Lung (tissue), 12 donors: ENCODE results near the gene TRPC6. TPM values are rescaled to one million over a fixed set of nuclear protein-coding genes. Genes with fewer than 3 reads are reported as not detected.
A peak's percentile ranks its signal among the peaks of the same experiment; 100 is the strongest.

ENCODE experiments used
- ATAC-seq: fragments of 200-7000 bp; cut with Tn5 transposase; one replicate; pipeline ENCODE4 v1.9.1; 2020; ENCODE audit warnings: moderate number of reproducible peaks; ENCODE audit not compliant: insufficient read depth, low FRiP score
- DNase-seq, 3 donors: peaks; one replicate each; pipeline ENCODE4 v3.0.0-alpha.2; 2013 to 2017
- H3K27ac ChIP-seq, 2 donors: one replicate each; pipeline ENCODE4 v1.5.1; 2013; ENCODE audit warnings: mild to moderate bottlenecking in 2 of 2, moderate library complexity in 2 of 2, control low read depth in 1 of 2, inconsistent platforms in 1 of 2, low read depth in 1 of 2, low read length in 1 of 2
- H3K27me3 ChIP-seq, 3 donors: one replicate each; pipeline ENCODE4 v1.5.1; 2013; ENCODE audit warnings: low read length in 2 of 3; ENCODE audit not compliant: control insufficient read depth in 3 of 3, insufficient read depth in 3 of 3
- H3K36me3 ChIP-seq, 4 donors: one replicate each; pipeline ENCODE4 v1.5.1; 2013; ENCODE audit warnings: low read length in 4 of 4, mild to moderate bottlenecking in 1 of 4, moderate library complexity in 1 of 4; ENCODE audit not compliant: control insufficient read depth in 4 of 4, insufficient read depth in 4 of 4
- H3K4me1 ChIP-seq, 5 donors: one replicate each; pipeline ENCODE4 v1.5.1; 2013; ENCODE audit warnings: low read length in 5 of 5, mild to moderate bottlenecking in 2 of 5, moderate library complexity in 1 of 5; ENCODE audit not compliant: control insufficient read depth in 5 of 5, insufficient read depth in 5 of 5
- H3K4me3 ChIP-seq: one replicate; pipeline ENCODE4 v1.5.1; 2013; ENCODE audit warnings: mild to moderate bottlenecking, control low read depth, moderate library complexity
- H3K9ac ChIP-seq, 2 donors: one replicate each; pipeline ENCODE4 v1.5.1; 2013; ENCODE audit warnings: low read length in 2 of 2, control low read depth in 1 of 2; ENCODE audit not compliant: insufficient read depth in 1 of 2
- H3K9me3 ChIP-seq, 4 donors: one replicate each; pipeline ENCODE4 v1.5.1; 2013; ENCODE audit warnings: low read length in 3 of 4, mild to moderate bottlenecking in 1 of 4, moderate library complexity in 1 of 4; ENCODE audit not compliant: control insufficient read depth in 4 of 4, insufficient read depth in 3 of 4
- WGBS, 2 donors: extraction: QIAGEN DNeasy Blood & Tissue Kit; methylation state at CpG; one replicate each; pipeline ENCODE4 v1.1.7; 2013; 5-methylcytosine and 5-hydroxymethylcytosine counted together
- polyA plus RNA-seq, 2 donors: library from polyadenylated mRNA; stranded (reverse); fragments of 200-250 nt; gene quantifications; one replicate each; pipeline ENCODE4 v1.2.1, GENCODE V29; 2013
- total RNA-seq, 2 donors: library from RNA; depleted of rRNA in 1 of 2; stranded (reverse); fragments of >200 nt in 1 of 2; gene quantifications; one replicate each; pipeline ENCODE4 v1.2.1, GENCODE V29; 2014 to 2021
- TF ChIP-seq, protein P1 (sequence below): IDR thresholded peaks from 2 replicates; pipeline ENCODE4 v1.5.1; 2012; ENCODE audit warnings: mild to moderate bottlenecking; ENCODE audit errors: control extremely low read depth, extremely low read depth
- donor health status: control.
- donor health status: control.
- donor health status: Bipolar disorder and iron deficiency.
- donor health status: healthy.
- donor health status: DM: yes; HTN: yes; CAD: no.

TRPC6 gene
- total and polyA plus RNA-seq, 4 donors, result 3.3 to 66.5 (median 7.9) TPM

DNA sequence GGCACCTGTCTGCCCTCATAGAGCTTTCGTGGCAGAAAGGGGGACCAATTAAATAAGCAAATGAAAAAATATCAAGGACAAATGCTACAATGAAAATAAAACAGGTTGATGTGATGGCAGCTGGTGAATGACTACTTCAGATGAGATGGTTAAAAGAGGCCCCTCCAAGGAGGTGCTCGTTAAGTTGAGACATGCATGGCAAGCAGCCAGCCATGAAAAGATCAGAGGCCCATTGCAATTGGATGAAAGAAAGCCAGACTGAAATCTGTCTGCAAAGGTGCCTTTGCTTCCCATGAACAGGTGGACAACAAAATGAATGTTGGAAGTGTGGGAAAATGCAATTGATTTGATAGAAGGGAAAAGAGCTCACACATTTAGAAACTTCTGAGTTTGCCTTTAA, 848 bp upstream of the TRPC6 start:
- H3K27ac ChIP-seq, result no peak overlapping the region
- H3K4me1 ChIP-seq, result peaks cover 0 to 7% (median 0%) of the 10 kb centered on the region in 5 donors
- H3K36me3 ChIP-seq, result no peaks in the 10 kb centered on the region
- no peak overlapping the region for H3K9ac ChIP-seq
- TF ChIP-seq, protein P1, sequence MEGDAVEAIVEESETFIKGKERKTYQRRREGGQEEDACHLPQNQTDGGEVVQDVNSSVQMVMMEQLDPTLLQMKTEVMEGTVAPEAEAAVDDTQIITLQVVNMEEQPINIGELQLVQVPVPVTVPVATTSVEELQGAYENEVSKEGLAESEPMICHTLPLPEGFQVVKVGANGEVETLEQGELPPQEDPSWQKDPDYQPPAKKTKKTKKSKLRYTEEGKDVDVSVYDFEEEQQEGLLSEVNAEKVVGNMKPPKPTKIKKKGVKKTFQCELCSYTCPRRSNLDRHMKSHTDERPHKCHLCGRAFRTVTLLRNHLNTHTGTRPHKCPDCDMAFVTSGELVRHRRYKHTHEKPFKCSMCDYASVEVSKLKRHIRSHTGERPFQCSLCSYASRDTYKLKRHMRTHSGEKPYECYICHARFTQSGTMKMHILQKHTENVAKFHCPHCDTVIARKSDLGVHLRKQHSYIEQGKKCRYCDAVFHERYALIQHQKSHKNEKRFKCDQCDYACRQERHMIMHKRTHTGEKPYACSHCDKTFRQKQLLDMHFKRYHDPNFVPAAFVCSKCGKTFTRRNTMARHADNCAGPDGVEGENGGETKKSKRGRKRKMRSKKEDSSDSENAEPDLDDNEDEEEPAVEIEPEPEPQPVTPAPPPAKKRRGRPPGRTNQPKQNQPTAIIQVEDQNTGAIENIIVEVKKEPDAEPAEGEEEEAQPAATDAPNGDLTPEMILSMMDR, result no peak
- H3K27me3 ChIP-seq, result peaks cover 0 to 20% (median 0%) of the 10 kb centered on the region in 3 donors
- WGBS, 2 donors, result 53 to 60% methylated on average over 2 of the region's 2 CpGs
- DNase-seq (no peak), ATAC-seq (no peak)
- peaks cover 0 to 2% (median under 1%) of the 10 kb centered on the region in 4 donors for H3K9me3 ChIP-seq
- H3K4me3 ChIP-seq, result no peak overlapping the region

DNA sequence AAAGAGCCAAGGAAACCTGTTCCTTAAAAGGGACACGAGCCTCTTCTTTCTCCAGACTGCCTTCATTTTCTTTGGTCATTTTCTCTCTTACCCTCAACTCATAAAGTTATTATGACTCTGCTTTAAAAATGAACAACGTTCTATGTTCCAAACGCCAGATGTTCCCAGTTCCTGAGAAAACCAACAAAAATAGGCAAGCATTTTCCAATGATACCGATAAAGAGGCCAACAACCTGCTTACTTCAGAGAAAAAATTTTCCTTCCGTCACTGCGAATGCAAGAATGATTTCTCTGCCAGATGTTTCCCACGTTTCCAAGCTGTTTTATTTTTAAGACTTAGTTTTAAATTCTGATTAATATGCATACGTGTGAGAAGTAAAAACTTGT, 315 bp upstream of the TRPC6 start:
- H3K27ac ChIP-seq, result no peak overlapping the region
- H3K9ac ChIP-seq, result peak overlapping the region; percentile 74 to 80
- 40 to 41% methylated on average over 8 of the region's 8 CpGs for WGBS, 2 donors
- no peak for ATAC-seq
- H3K4me1 ChIP-seq, result peaks cover 0 to 7% (median 0%) of the 10 kb centered on the region in 5 donors
- H3K4me3 ChIP-seq, result no peak overlapping the region
- H3K27me3 ChIP-seq, result peaks cover 0 to 20% (median 0%) of the 10 kb centered on the region in 3 donors
- DNase-seq, result no peak
- no peaks in the 10 kb centered on the region for H3K36me3 ChIP-seq
- TF ChIP-seq, protein P1, result no peak
- peaks cover 0 to 5% (median 1%) of the 10 kb centered on the region in 4 donors for H3K9me3 ChIP-seq

DNA sequence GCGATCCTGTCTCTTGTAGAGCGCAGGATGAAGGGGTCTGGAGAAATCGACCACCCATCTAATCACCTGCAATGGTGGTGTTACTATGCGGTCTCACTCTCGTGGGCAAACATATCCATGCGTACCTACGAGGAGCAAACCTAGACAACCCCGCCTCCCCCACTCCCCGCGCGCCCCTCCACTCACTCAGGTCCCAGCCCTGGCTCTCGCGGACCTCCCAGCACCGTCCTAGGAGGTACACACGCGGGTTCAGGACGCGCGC, 887 bp downstream of the TRPC6 start:
- peak overlapping the region in 1 of 2 donors; percentile 87 for H3K27ac ChIP-seq
- H3K4me1 ChIP-seq, result peaks cover 0 to 7% (median 0%) of the 10 kb centered on the region in 5 donors
- H3K4me3 ChIP-seq, result peak overlapping the region; percentile 47
- ATAC-seq (no peak), DNase-seq (peak in 1 of 3 donors; percentile 63)
- TF ChIP-seq, protein P1, result no peak
- 5 to 7% methylated on average over 17 to 19 of the region's 19 CpGs for WGBS, 2 donors
- H3K9me3 ChIP-seq, result peaks cover 0 to 5% (median 1%) of the 10 kb centered on the region in 4 donors
- H3K36me3 ChIP-seq, result no peaks in the 10 kb centered on the region
- H3K27me3 ChIP-seq, result peaks cover 0 to 20% (median 0%) of the 10 kb centered on the region in 3 donors
- H3K9ac ChIP-seq, result peak overlapping the region; percentile 80 to 88
